Melanocyte of skin (primary cell): ENCODE measurements around the gene RFTN2. TPM values are rescaled to one million over a fixed set of nuclear protein-coding genes. Genes with fewer than 3 reads are reported as not detected.

Experiments used
- small RNA-seq, 2 donors: library from RNA; depleted of rRNA; stranded (forward); fragments of <200 nt; gene quantifications; one replicate each; pipeline ENCODE3, GENCODE V24; 2012
- total RNA-seq, 2 donors: library from RNA; depleted of rRNA; stranded (reverse); fragments of >200 nt; gene quantifications; 2 replicates each; pipeline ENCODE4 v1.2.3, GENCODE V29; 2012

Gene RFTN2
- 1 to 10 TPM; 2.0 to 5.9 TPM for total RNA-seq

DNA sequence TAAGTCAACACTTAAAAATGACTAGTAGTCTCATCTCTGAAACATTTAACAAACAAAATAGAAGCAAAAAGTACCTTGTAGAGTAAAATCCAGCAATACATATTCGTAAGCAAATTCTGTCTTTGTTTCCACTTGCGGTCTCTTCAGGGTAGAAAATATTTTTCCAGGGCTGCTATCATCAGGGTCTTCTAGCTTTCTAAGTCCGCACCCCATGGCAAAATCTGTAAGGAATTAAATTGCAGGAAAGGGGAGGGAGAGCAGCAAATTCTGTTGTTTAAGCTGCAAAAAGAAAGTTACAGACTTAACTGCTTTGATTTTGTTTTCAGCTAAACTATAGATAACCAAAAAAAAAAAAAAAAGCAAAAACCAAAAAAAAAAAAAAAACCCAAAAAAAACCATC, at the start of gene RFTN2:
TSS of gene RFTN2 (minus strand) at position 342 of the 400 bp plus-strand sequence. CDS start at position 213, 129 bp downstream.

GRCh38 chr2:197705121-197705911, 29.9 kb upstream of the RFTN2 start, which contains the start of gene MARS2:
Gene MARS2, plus strand, starts transcription at chr2:197705369. Its CDS starts 37 bp downstream, at chr2:197705406.

Small RNA genes lying within 50 kb of the gene (small RNA-seq; reads per million reads assigned to genes)
- gene AC020550.1 = 0 reads per million in 2 donors

Other genes with a start within 250 kb of the RFTN2 start
- 100 to 1,000 TPM; 149 to 162 TPM for gene SF3B1, start 240.6 kb downstream of the RFTN2 start, total RNA-seq
- 10 to 100 TPM; 48.2 to 54.6 TPM for gene COQ10B, start 222.0 kb downstream of the RFTN2 start, total RNA-seq
- gene HSPD1, start 175.7 kb downstream of the RFTN2 start, total RNA-seq = 100 to 1,000 TPM; 179 to 430 TPM
- 100 to 1,000 TPM in 1 of 2 donors, 10 to 100 TPM in 1; 84.7 to 138 TPM for gene HSPE1, start 175.2 kb downstream of the RFTN2 start, total RNA-seq
- gene MOB4, start 159.5 kb downstream of the RFTN2 start, total RNA-seq = 10 to 100 TPM; 30.3 to 38.3 TPM
- 10 to 100 TPM in 1 of 2 donors, 1 to 10 TPM in 1; 6.2 to 15.0 TPM for gene MARS2, start 29.8 kb upstream of the RFTN2 start, total RNA-seq
- gene BOLL, start 109.7 kb upstream of the RFTN2 start, total RNA-seq = not detected
- under 1 TPM; 0.33 to 0.34 TPM for gene PLCL1, start 129.0 kb upstream of the RFTN2 start, total RNA-seq